ENCODE results near the gene CREB3L2.
A peak's percentile ranks its signal among the peaks of the same experiment; 100 is the strongest.
"Not testable (repeated sequence)": the region's sequence is repeated elsewhere in the genome, so short reads cannot be mapped to it uniquely, and the experiment has no call there.

CREB3L2 gene

DNA sequence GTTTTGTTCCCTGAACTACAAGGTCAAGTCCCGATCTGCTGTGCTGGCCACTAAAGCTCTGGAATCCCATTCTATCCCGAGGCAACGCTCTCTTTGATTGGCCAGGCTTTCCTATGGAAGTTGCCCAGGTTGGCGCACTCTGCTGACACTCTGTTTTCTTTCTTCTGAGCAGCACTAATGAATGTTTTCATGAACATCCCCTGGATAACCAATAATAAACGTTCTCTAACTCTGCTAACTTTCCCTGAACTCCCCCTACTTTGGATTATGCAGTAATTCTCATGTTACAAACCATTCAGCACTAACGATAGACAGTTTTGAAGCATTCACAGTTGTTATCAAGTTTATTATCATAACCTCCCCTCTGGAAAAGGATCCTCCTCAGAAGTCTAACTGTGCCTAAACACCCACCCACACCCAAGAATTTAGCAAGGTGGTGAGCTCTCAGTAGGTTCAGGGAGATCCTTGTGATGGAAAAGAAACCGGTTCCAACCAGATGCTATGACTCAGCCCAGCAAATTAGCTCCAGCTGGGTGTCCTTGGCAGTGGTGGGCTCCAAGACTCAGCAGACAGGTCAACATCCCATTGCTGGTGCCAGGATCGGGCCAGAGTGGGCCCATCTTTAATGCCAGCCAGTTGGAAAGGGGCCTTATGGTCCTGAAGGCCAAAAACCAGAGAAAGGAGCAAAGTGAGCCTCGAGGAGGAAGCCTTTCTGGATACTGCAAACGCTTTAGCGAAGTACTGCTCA lies 68.4 kb downstream of the CREB3L2 start:
- DNase-seq (ENCODE audit: low spot score) = no peak

DNA sequence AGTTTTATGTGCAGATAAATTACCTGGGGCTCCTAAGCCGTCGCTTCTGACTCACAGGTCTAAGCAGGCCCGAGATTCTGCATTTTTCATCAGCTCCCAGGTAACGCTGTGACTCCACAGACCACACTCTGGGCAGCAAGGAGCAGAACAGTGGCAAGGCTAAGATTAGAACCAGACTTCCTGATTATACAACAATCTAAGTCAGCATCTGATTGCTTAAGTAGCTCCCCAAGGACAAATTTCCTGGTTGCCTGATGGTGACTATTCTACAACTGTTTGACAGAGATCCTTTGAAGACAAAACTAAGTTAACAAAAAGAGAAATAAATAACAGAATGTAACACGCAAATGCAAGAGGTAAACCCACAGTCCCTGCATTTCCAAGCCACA lies 69.0 kb downstream of the CREB3L2 start:
- no peak for DNase-seq (ENCODE audit: low spot score)

DNA sequence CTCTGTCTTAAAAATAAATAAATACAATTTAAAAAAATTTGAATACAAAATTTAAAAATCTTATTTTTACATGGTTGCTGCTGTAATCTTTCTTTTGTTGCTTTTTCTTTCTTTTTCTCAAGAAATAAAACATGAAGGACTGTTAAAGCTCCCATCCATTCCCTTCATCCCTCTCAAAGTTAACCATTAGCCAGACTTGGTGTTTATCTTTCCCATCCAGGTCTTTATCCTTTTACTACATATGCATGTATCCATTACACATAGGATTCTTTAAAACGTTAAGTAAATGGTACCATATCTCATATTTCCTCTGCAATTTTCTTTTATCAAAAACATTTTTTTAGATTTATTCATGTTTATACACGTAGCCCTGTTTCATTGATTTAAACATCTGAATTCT lies 70.1 kb downstream of the CREB3L2 start:
- no peak for DNase-seq (ENCODE audit: low spot score)

DNA sequence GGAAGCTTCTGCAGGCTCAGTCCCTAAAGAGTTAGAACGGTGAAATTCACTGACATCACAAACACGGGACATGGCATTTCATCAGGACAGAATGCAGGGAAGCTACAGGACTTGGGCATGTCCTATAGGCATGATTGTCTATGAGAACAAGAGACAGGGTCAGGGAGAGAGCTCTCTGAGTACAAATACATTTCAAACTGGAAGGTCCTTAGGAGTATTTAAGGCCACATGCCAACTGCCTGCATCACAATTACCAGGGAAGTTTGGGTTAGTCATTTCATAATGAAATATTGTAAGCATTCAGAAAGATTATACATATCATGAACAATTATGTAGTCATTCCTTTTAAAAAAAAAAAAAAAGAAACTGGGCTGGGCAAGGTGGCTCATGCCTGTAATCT lies 71.3 kb downstream of the CREB3L2 start:
- no peak for DNase-seq (ENCODE audit: low spot score)

DNA sequence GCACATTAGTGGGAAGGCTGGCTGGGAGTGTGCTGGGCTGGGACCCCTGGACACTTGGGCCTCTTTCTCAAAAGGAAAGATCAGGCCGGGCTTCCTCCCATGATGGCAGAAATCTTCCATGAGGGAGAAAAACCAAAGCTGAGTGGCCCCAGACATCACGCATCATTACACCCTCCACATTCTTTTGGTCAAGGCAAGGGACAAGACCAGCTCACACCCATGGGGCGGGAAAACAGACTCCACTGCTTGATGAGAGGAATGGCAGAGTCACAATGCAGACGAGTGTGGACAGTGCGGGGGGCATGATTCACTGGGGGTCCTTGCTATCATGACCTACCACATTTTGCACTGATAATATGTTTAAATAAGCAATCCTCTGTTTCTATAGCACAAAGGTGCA lies 73.3 kb downstream of the CREB3L2 start:
- DNase-seq (ENCODE audit: low spot score) = no peak

DNA sequence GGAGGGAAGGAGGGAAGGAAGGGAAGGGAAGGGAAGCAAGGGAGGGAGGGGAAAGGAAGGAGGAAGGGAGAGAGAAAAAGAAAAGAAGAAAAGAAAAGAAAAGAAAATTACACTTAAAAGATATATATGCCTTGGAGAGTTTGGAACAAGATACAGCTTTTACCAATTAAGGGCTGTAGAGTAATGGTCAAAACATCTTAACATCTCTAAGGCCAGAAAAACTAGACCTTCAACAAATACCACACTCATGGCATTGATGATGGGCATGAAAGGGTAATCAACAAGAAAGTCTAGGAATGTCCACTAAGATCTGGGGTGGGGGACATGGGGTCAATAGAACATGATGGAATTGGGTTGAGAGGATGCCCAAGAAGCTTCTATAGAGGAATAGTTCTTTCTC lies 74.5 kb downstream of the CREB3L2 start:
- DNase-seq (ENCODE audit: low spot score) = no peak

DNA sequence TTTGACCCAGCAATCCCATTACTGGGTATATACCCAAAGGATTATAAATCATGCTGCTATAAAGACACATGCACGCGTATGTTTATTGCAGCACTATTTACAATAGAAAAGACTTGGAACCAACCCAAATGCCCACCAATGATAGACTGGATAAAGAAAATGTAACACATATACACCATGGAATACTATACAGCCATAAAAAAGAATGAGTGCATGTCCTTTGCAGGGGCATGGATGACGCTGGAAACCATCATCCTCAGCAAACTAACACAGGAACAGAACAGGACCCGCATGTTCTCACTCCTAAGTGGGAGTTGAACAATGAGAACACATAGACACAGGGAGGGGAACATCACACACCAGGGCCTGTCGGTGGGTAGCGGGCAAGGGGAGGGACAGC lies 75.7 kb downstream of the CREB3L2 start:
- not testable (repeated sequence) for DNase-seq (ENCODE audit: low spot score)

DNA sequence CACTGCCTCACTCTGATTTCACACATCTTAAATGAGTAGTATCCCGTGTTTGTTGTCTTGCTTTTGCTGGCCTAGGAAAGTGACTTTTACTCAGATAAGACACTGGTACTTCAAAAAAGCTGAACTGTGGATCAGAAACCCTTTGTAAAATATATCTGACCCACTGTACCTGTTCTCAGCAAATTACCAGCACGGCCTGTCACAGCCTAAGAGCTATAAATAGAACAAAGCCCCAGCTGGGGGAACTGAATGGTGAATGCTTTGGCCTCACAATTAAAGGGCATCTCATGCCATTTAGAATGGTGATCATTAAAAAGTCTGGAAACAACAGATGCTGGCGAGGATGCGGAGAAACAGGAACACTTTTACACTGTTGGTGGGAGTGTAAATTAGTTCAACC lies 76.1 kb downstream of the CREB3L2 start:
- no peak for DNase-seq (ENCODE audit: low spot score)

DNA sequence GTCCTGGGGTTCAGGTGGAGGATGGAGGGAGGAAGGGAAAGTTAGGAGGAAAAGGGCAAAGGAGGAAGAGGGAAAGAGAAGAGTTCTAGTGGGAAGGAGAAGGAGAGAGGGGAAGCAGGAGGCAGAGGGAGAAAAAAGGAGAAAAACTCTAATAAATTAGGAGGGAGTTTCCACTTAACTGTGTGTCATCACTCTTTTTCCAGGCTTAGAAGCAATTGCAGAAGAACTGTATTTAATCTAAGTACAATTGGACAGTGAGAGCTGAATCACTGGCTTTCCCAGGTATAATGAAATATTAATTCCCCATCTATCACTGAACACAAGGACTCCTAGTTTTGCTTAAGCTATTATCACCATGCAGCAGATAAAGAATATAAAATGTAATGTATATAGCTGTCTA lies 76.8 kb downstream of the CREB3L2 start:
- no peak for DNase-seq (ENCODE audit: low spot score)

DNA sequence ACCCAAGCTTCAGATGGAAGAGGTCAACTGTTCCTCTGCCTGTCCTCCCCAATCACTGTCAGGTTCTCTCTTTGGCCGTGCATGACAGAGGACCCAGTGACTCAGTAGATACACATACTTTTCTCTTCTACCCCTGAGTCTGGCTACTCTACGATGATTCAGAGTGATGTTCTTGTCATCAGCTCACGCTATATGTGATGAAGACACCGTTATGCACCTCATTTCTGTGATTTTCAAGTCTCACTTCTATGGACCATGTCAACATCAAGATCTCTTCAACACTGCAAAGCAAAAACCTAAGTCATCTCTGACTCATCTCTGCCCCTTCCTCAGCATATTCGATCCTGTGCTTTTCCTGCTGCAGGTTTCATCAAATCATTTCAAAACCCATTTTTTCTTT lies 78.5 kb downstream of the CREB3L2 start:
- no peak for DNase-seq (ENCODE audit: low spot score)

DNA sequence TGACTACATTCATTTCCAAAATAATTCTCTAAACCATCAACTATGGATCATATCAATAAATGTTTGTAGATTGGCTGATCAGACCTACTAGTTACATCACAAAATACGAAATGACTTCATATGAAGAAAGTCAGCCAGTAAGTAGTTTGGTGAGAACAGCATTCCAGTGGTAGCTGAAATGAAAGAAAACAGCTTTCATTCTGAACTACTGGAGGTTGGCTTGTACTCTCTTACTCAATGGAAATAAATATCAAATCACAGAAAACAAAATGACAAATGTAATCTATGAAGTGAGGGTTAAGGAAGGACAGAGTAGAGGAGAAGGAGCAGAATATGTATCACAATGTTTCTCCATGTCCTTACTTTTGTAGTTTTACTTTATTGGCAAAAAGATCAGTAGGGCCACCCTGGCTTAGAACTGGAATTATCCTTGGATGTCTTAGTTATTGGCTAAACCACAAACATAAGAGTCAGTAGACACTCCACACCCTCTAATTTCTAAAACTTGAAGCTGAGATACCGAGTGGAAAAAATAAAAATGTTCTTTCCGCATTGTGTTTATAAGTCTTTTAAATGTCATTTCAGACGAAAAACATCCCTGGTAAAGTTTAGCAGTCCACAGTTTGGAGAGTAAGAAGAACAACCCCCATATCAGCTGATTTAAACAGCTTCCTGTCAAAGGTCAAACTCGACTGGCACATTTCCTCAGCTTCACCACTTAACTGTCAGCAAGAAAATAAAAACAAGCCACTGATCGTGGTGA lies 81.1 kb downstream of the CREB3L2 start:
- no peak for DNase-seq (ENCODE audit: low spot score)

DNA sequence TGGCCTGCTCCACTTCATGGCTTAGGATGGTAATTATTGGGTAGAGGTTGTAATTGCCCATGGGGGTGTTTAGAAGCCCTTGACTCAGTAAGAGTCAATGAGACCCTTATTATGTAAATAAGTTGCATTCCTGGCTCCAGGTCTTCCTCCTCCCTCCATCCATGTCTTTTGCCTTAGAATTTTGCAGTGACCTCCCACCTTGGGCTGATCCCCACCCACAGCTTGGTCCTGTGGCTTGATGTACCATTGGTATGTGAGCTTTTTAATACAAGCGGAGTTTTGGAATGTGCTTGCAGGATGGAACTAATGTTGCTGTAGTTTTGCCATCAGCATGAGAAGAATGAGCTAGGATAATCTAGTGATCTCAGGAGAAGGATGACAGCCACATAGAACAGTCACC lies 81.9 kb downstream of the CREB3L2 start:
- DNase-seq (ENCODE audit: low spot score) = no peak

DNA sequence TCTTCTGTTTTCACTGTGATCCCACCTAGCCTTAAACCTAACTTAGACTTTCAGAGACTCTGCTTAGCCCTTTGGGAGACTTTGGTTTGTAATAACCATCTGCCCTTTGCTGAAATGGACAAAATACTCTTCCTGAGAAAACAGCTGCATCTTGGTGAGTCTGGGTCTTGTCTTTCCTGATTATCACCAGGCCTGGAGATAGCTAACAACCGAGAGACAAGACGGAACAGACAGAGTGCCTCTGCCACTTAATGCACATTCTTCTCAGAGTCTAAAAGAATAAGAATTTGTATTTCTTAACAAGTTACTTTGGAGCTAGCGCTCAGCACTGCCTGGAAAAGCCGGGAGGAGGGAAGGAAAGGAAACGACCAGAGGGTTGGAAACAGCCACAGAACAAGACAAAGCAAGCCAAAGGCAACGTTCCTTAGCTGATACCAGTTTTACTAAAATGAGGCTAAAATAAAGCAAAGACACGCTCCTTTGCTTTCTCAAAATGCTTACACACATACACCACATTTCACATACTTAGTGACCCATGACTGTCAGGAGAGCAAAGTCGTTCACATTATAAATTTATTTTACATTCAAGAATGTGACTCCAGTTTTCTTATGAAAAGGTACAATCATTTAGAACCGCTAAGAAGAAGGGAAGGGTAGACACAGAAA lies 84.8 kb downstream of the CREB3L2 start:
- DNase-seq (ENCODE audit: low spot score) = no peak

DNA sequence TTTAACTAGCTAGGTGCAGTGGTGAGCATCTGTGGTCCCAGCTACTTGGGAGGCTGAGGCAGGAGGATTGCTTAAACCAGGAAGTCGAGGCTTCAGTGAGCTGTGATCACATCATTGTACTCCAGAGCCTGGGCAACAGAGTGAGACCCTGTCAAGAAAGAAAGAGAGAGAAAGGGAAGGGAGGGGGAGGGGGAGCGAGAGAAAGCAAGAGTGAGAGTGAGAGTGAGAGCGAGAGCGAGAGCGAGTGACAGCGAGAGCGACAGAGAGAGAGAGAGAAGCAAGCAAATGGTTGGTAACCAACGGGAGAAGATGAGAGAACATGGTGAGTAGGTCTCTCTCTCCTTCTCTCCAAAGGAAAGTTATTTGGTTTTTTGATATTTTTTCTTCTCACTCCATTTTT lies 85.3 kb downstream of the CREB3L2 start:
- no peak for DNase-seq (ENCODE audit: low spot score)

DNA sequence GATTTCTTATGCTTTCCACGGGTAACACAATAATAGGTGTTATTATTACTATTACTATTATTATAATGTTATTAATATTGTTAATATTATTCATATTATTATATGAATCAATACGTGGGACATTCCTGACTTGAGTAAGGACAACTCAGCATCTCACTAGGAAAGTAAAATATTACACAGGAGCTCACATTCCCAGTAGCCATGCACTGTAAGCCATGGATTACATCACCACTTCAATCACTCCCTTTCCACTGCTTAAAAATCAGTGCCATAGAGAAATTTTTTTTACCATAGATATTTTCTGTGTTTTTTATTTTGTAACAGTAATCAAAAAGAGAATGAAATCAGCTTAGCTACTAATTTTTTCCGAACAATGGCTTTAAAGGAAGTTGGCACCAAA lies 86.6 kb downstream of the CREB3L2 start:
- DNase-seq (ENCODE audit: low spot score) = no peak

DNA sequence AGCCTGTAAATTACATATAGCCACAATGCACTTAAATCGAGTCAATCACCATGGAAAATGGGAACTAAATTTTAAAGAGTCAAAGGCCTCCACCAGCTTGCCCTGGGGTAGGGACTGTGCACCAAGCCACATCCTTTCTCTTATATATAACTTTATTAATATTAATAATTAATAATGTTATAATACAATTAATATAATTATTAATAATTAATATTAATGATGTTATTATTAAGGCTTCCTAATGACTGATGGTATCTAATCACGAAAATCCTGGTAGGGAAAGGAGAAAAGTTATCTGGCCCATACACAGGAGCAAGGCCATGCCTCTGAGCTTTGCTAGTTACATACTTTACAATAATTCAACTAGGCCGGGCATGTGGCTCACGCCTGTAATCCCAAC lies 87.9 kb downstream of the CREB3L2 start:
- no peak for DNase-seq (ENCODE audit: low spot score)

DNA sequence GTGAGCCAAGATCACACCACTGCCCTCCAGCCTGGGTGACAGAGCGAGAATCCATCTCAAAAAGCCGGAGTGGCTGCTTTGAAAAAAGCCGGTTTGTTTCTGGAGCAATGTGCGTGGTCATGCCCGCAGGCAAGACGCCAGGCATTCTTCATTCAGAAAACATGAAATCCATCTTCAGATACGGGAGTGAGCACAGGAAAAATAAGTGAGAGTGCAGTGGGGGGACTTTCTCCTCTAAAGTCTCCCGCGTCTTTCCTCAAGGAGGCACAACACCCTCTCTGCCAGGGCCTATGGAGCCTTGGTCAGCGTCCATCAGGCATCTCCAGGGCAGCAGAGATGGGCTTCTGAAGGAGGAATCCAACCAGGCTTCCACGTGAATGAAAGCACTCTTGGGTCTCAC lies 92.8 kb downstream of the CREB3L2 start:
- DNase-seq (ENCODE audit: low spot score) = peak; percentile 74

DNA sequence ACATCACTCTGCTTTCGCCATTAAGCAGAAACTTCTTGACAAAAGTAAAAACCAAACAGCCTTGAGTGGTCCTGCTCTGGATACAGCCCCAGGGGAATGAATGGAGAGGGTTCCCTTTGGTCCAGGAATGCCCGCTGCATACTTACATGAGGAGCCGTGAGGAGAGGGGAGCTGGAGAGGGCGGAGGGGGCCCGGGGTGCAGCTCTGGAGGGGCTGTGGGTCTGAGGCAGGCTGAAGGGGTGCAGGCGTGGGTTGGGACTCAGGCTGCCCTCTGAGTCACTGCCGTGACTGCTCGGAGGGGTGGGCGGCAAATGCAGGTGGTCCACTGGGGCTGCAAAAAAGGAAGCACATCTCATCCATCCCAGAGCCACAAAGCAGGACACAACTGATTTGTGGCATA lies 93.8 kb downstream of the CREB3L2 start:
- DNase-seq (ENCODE audit: low spot score) = no peak

DNA sequence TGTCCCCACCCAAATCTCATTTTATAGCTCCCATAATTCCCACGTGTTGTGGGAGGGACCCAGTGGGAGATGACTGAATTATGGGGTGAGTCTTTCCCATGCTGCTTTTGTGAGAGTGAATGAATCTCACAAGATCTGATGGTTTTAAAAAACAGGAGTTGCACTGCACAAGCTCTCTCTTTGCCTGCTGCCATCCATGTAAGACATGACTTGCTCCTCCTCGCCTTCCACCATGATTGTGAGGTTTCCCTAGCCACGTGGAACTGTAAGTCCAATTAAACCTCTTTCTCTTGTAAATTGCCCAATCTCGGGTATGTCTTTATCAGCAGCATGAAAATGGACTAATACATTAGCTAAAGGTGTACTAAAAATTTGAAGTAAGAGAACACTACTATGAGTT lies 95.2 kb downstream of the CREB3L2 start:
- DNase-seq (ENCODE audit: low spot score) = not testable (repeated sequence)

DNA sequence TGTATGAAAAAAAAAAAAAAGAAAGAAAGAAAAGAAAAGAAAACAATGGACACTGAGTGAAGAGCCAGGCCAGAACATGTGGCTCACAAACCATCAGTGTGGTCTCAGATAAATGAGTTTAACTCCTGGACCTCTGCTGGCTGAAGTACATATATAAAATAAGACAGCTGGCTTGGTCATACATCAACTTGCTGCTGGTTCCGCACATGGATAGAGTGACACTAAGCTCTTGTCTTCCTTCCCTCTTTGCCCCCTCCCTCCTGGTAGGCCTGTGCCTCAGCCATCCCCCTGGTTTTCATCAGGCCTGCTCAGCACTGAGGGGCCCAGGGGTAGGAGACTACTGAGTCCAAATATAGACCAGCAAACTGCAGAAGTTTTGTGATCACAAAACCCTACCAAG lies 97.1 kb downstream of the CREB3L2 start:
- no peak for DNase-seq (ENCODE audit: low spot score)

DNA sequence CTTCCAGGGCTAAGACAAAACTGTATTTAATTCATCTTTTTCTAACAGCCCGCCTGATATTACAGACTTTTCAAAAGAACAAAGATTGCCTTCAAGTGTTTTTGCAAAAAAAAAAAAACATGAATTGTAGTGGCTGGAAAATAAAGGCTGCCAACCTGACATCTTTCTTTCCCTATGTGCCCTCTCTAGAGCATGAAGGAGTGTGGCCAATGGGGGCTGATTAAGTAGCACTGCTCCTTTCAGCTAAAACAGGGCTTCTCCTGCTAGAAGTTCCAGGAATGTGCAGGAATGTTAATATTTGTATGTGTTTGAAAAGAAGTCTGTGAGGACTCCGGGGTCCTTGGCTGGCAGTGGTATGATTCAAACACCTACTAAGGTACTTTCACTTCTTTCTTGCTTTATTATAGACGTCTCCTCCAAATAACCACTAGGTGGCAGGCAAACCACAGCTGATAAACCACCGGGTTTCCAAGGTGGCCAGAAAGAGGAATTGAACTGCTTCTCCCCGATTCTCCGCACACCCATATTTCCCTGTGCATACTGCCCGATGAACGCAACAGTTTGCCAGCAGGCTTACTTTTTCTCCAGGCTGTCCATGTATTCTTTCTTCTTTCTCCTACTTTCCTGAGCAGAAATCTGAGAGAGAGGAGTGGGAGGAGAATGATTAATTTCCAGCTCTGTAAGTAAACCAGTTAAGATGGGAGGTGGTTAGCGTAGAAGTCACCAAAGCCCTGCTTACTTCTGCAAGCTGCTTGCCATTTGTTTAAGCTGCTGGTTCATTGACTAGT lies 98.3 kb downstream of the CREB3L2 start:
- DNase-seq (ENCODE audit: low spot score) = peak; percentile 76

DNA sequence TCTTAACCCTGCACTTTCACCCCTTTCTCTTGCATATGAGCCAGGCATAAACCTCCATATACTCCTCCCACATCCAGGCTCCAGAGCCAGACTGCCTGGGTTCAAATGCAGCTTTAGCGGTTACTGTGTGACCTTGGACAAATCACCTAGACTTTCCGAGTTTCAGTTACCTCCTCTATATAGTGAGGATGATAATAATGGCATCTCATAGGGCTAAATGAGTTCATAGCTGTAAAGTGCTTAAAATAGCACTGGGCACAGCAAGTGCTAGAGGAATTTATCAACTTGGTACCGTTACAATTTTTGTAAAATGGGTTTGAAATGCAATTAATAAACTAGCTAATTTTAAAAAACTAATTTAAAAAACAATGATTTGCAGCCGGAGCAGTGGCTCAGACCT lies 101.7 kb downstream of the CREB3L2 start:
- no peak for DNase-seq (ENCODE audit: low spot score)

All from putamen (tissue), 1 donor.